Stomach (tissue), 9 donors: ENCODE results near the gene FOXF2. TPM values are rescaled to one million over a fixed set of nuclear protein-coding genes. Genes with fewer than 3 reads are reported as not detected.

Experiments used
- DNase-seq, 2 donors: peaks; one replicate each; pipeline versions ENCODE4 v3.0.0 to v3.0.0-alpha.2; 2013 to 2019
- H3K27ac ChIP-seq, 5 donors: fragments of 200-600 bp in 4 of 5; sonication (generic) in 4 of 5; one replicate each; pipeline ENCODE4 v1.5.1; 2013 to 2019; ENCODE audit warnings: mild to moderate bottlenecking in 1 of 5, moderate library complexity in 1 of 5
- H3K27me3 ChIP-seq, 3 donors: fragments of 200-600 bp; sonication (generic); one replicate each; pipeline ENCODE4 v1.5.1; 2017 to 2019; ENCODE audit warnings: mixed run types in 1 of 3
- H3K36me3 ChIP-seq, 4 donors: fragments of 200-600 bp; sonication (generic); 1 replicate in 3 of 4; 2 replicates in 1 of 4; pipeline ENCODE4 v1.5.1; 2016 to 2019
- H3K4me1 ChIP-seq, 4 donors: fragments of 200-600 bp; sonication (generic); one replicate each; pipeline ENCODE4 v1.5.1; 2016 to 2019
- H3K4me3 ChIP-seq, 4 donors: fragments of 200-600 bp; sonication (generic) in 3 of 4; one replicate each; pipeline ENCODE4 v1.5.1; 2016 to 2019; ENCODE audit warnings: mild to moderate bottlenecking in 1 of 4
- H3K9me3 ChIP-seq, 4 donors: fragments of 200-600 bp; sonication (generic); one replicate each; pipeline ENCODE4 v1.5.1; 2016 to 2019
- EP300 ChIP-seq: sonication (generic); formaldehyde crosslinking; IDR thresholded peaks from one replicate; pipeline ENCODE4 v1.6.1; 2017; ENCODE audit warnings: antibody characterized with exemption
- POLR2A ChIP-seq, 4 donors: fragments of 450-650 bp; IDR thresholded peaks; one replicate each; pipeline ENCODE4 v1.6.1; 2016; ENCODE audit warnings: antibody characterized with exemption in 4 of 4, control low read depth in 2 of 4, mild to moderate bottlenecking in 1 of 4, moderate library complexity in 1 of 4
- POLR2AphosphoS5 ChIP-seq, 3 donors: sonication (generic); formaldehyde crosslinking; IDR thresholded peaks; one replicate each; pipeline ENCODE4 v1.6.1; 2016; ENCODE audit warnings: antibody characterized with exemption in 3 of 3
- WGBS, 5 donors: extraction: QIAGEN DNeasy Blood & Tissue Kit in 3 of 5; methylation state at CpG; one replicate each; pipeline versions ENCODE4 v1.1.5 to v1.1.7; 2013 to 2018; 5-methylcytosine and 5-hydroxymethylcytosine counted together
- intact Hi-C: fragments of 100-400 bp; cut with DNase I; formaldehyde crosslinking; loops from one replicate; pipeline ENCODE4 v1.15.1; 2023; ENCODE audit warnings: low total_unique reads
- polyA plus RNA-seq, 3 donors: library from polyadenylated mRNA; stranded (reverse); fragments of 200-250 nt; gene quantifications; one replicate each; pipeline ENCODE4 v1.2.3, GENCODE V29; 2013
- total RNA-seq, 5 donors: library from RNA; depleted of rRNA; stranded (reverse); fragments of >200 nt; gene quantifications; one replicate each; pipeline versions ENCODE4 v1.1.0 to v1.2.3, GENCODE V29; 2014 to 2016
- TF ChIP-seq, protein P1 (sequence below), 7 experiments: fragments of 450-650 bp in 4 of 7; fragments of 200-600 bp in 3 of 7; sonication (generic) in 3 of 7; IDR thresholded peaks; one replicate each; pipeline ENCODE4 v1.5.1; 2016 to 2019; ENCODE audit warnings: antibody characterized with exemption in 7 of 7, control low read depth in 2 of 7, mild to moderate bottlenecking in 1 of 7
- donor health status: healthy with polysubstance abuse.
- donor health status: Bipolar disorder and iron deficiency.
- donor health status: healthy.

The FOXF2 gene
- total and polyA plus RNA-seq, 8 donors: 9.6 to 104 (median 19.2) TPM

DNA sequence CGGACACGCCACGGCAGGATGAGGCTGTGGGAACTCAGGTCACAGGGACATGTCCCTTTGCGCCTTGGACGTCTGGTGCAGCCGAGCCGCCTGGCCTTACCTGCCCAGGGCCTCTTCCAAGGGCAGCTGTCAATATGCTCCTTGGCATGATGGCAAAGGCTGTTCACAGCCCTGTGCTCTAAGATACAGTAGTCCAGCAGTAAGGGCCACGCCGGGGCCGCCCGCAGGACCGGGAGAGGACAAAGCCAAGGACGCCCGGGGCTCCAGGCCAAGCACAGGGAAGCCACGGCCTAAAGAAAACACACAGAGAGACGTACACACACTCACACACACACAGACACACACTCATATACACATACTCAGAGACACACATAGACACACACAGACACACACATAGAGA, 13.0 kb downstream of the FOXF2 start:
- Histone ChIP-seq H3K36me3 (no peaks in the 10 kb centered on the region), H3K27me3 (peaks cover 0 to 49% (median 2%) of the 10 kb centered on the region in 3 donors), H3K4me1 (peaks cover 0 to 6% (median 3%) of the 10 kb centered on the region in 4 donors), H3K9me3 (no peaks in the 10 kb centered on the region), H3K4me3 (no peak overlapping the region), H3K27ac (no peak overlapping the region)
- DNase-seq: no peak
- intact Hi-C loops: no loop called here
- 70 to 82% (median 80%) methylated on average over 14 to 16 of the region's 16 CpGs for WGBS, 5 donors
- TF ChIP-seq EP300 (no peak), POLR2AphosphoS5 (IDR thresholded peaks at IDR 0.05) (no peak), POLR2A (IDR thresholded peaks at IDR 0.05) (no peak)
- TF ChIP-seq, protein P1, sequence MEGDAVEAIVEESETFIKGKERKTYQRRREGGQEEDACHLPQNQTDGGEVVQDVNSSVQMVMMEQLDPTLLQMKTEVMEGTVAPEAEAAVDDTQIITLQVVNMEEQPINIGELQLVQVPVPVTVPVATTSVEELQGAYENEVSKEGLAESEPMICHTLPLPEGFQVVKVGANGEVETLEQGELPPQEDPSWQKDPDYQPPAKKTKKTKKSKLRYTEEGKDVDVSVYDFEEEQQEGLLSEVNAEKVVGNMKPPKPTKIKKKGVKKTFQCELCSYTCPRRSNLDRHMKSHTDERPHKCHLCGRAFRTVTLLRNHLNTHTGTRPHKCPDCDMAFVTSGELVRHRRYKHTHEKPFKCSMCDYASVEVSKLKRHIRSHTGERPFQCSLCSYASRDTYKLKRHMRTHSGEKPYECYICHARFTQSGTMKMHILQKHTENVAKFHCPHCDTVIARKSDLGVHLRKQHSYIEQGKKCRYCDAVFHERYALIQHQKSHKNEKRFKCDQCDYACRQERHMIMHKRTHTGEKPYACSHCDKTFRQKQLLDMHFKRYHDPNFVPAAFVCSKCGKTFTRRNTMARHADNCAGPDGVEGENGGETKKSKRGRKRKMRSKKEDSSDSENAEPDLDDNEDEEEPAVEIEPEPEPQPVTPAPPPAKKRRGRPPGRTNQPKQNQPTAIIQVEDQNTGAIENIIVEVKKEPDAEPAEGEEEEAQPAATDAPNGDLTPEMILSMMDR (IDR thresholded peaks at IDR 0.05): no peak

DNA sequence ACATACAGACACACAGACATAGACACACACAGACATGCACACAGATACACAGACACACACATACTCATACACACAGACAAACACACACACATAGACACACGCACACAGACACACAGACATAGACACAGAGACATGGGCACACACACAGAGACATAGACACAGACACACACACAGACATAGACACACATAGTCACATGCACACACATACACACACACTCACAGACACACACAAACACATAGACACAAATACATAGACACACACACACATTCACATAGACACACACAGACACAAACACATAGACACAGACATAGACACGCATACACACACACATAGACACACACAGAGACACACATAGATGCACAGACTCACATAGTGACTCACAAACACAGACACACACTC, 13.5 kb downstream of the FOXF2 start:
- Histone ChIP-seq H3K4me1 (peaks cover 0 to 8% (median 4%) of the 10 kb centered on the region in 4 donors), H3K27me3 (peaks cover 0 to 44% (median 0%) of the 10 kb centered on the region in 3 donors), H3K36me3 (no peaks in the 10 kb centered on the region), H3K27ac (no peak overlapping the region), H3K9me3 (no peaks in the 10 kb centered on the region), H3K4me3 (no peak overlapping the region)
- 79 to 93% (median 90%) methylated on average over 2 of the region's 2 CpGs for WGBS, 5 donors
- intact Hi-C loops: no loop called here
- DNase-seq: no peak
- no peak for TF ChIP-seq EP300
- TF ChIP-seq POLR2AphosphoS5 (IDR thresholded peaks at IDR 0.05): no peak
- no peak for TF ChIP-seq POLR2A (IDR thresholded peaks at IDR 0.05)
- TF ChIP-seq, protein P1 (IDR thresholded peaks at IDR 0.05): no peak

DNA sequence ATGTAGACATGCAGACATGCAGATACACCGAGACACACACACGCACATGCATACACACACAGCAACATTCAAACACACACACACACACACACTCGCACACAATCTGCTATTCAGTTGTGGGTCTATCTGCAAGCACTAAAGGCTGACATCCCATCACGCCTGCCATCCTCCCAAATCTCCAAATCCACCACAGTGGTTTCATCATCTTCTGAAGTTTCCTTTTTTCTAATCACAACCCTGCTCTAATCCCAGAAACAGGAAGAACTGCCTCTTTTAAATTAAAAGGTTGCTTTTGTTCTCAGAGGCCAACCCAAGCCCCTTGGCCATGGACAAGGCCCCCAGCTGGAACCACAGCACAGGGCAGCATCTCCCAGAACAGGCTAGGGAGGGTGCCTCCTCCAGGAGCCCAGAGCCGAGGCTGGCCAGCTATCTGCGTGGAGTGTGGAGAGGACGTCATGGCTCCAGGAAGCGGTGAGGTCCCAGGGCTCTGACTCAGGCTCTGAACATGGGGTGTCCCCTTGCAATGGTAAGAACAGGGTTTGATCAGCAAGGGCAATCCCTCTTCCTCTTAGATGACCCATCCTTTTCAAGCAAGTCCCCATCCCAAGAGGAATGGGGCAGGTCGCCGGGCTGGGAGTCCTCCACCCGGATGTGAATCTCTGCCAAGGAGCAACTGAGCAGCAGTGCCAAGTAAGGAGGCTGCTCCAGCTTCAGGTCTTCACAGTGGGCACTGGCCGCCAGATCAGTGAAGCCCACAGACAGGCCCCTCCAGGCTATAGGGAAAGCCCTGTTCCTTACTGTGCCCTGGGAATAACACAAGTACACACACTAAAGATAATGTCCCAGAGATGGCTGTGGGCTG, 14.7 kb downstream of the FOXF2 start:
- TF ChIP-seq POLR2A (IDR thresholded peaks at IDR 0.05): no peak
- TF ChIP-seq POLR2AphosphoS5 (IDR thresholded peaks at IDR 0.05): no peak
- TF ChIP-seq, protein P1 (IDR thresholded peaks at IDR 0.05): no peak
- no peak for TF ChIP-seq EP300
- Histone ChIP-seq H3K4me1 (peaks cover 0 to 9% (median 4%) of the 10 kb centered on the region in 4 donors), H3K27ac (no peak overlapping the region), H3K4me3 (no peak overlapping the region), H3K36me3 (no peaks in the 10 kb centered on the region), H3K27me3 (peaks cover 0 to 33% (median 0%) of the 10 kb centered on the region in 3 donors), H3K9me3 (no peaks in the 10 kb centered on the region)
- intact Hi-C loops: no loop called here
- peak in 1 of 2 donors; percentile 17 for DNase-seq
- 78 to 86% (median 83%) methylated on average over 8 to 12 of the region's 12 CpGs for WGBS, 5 donors

DNA sequence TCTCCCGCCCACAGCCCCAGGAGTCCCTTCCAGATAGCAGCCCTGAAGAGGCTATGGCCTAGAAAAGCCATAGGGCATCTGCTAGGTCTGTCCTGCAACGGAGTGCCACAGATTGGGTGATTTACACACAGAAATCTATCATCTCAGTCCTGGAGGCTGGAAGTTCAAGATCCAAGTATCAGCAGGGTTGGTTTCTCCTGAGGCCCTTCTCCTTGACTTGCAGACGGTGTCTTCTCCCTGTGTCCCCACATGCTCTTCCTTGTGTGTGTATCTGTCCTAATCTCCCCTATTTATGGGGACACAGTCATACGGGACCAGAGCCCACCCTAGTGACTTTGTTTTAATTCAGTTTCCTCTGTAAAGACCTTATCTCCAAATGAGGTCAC, 15.3 kb downstream of the FOXF2 start:
- DNase-seq: no peak

More for the DNA sequence above, 15.3 kb downstream of the FOXF2 start:
- Histone ChIP-seq H3K9me3 (no peaks in the 10 kb centered on the region), H3K27me3 (peaks cover 0 to 30% (median 0%) of the 10 kb centered on the region in 3 donors), H3K36me3 (no peaks in the 10 kb centered on the region), H3K27ac (no peak overlapping the region), H3K4me3 (no peak overlapping the region), H3K4me1 (peaks cover 0 to 9% (median 4%) of the 10 kb centered on the region in 4 donors)
- WGBS, 5 donors: 76 to 90% (median 86%) methylated on average over 4 of the region's 4 CpGs
- intact Hi-C loops: no loop called here
- TF ChIP-seq POLR2A (IDR thresholded peaks at IDR 0.05) (no peak), POLR2AphosphoS5 (IDR thresholded peaks at IDR 0.05) (no peak), EP300 (no peak)
- TF ChIP-seq, protein P1 (IDR thresholded peaks at IDR 0.05): no peak
